Hepatocyte (in vitro differentiated cells): ENCODE results near the gene FAHD2B. TPM values are rescaled to one million over a fixed set of nuclear protein-coding genes. Genes with fewer than 3 reads are reported as not detected.
A peak's percentile ranks its signal among the peaks of the same experiment; 100 is the strongest.
"Not testable (repeated sequence)": the region's sequence is repeated elsewhere in the genome, so short reads cannot be mapped to it uniquely, and the experiment has no call there.

ENCODE experiments used
- DNase-seq: peaks from one replicate; pipeline ENCODE4 v3.0.0-alpha.2; 2016; ENCODE audit warnings: low spot score
- H2AFZ ChIP-seq: fragments of 200-600 bp; sonication (generic); 2 replicates; pipeline ENCODE4 v1.6.0; 2016; ENCODE audit warnings: antibody characterized with exemption, mild to moderate bottlenecking
- H3K27ac ChIP-seq: fragments of 200-600 bp; sonication (generic); 2 replicates; pipeline ENCODE4 v1.5.1; 2016; ENCODE audit warnings: mild to moderate bottlenecking
- H3K27me3 ChIP-seq: fragments of 200-600 bp; sonication (generic); 2 replicates; pipeline ENCODE4 v1.6.1; 2016
- H3K36me3 ChIP-seq: fragments of 200-600 bp; sonication (generic); replicated peaks from 2 replicates; pipeline ENCODE4 v1.5.1; 2016; ENCODE audit warnings: low read depth; ENCODE audit not compliant: insufficient read depth
- H3K4me1 ChIP-seq: fragments of 200-600 bp; sonication (generic); 2 replicates; pipeline ENCODE4 v1.5.1; 2016; ENCODE audit warnings: mild to moderate bottlenecking, moderate library complexity; ENCODE audit not compliant: insufficient read depth
- H3K4me2 ChIP-seq: fragments of 200-600 bp; sonication (generic); 2 replicates; pipeline ENCODE4 v1.6.0; 2016
- H3K4me3 ChIP-seq: fragments of 200-600 bp; sonication (generic); 2 replicates; pipeline ENCODE4 v1.5.1; 2016; ENCODE audit warnings: mild to moderate bottlenecking
- H3K79me2 ChIP-seq: fragments of 200-600 bp; sonication (generic); 2 replicates; pipeline ENCODE4 v1.6.0; 2017; ENCODE audit warnings: mild to moderate bottlenecking
- H3K9me2 ChIP-seq: fragments of 200-600 bp; sonication (generic); replicated peaks from 2 replicates; pipeline ENCODE4 v1.6.0; 2017; ENCODE audit warnings: mild to moderate bottlenecking; ENCODE audit not compliant: insufficient read depth
- H3K9me3 ChIP-seq: fragments of 200-600 bp; sonication (generic); 2 replicates; pipeline ENCODE4 v1.5.1; 2016; ENCODE audit warnings: low read depth, mild to moderate bottlenecking
- H4K20me1 ChIP-seq: fragments of 200-600 bp; sonication (generic); 2 replicates; pipeline ENCODE4 v1.6.0; 2016; ENCODE audit warnings: mild to moderate bottlenecking; ENCODE audit not compliant: insufficient read depth, poor library complexity, severe bottlenecking
- CTCF ChIP-seq: fragments of 200-600 bp; sonication (generic); IDR thresholded peaks from 2 replicates; pipeline ENCODE4 v1.5.1; 2016; ENCODE audit warnings: antibody characterized with exemption, mild to moderate bottlenecking; ENCODE audit not compliant: poor library complexity
- WGBS: methylation state at CpG from one replicate; pipeline ENCODE4 v1.1.6; 2016; ENCODE audit warnings: low lambda C conversion rate; ENCODE audit errors: missing lambda C conversion rate; 5-methylcytosine and 5-hydroxymethylcytosine counted together
- polyA plus RNA-seq: library from polyadenylated mRNA; unstranded; fragments of >200 nt; fragmentation: Nextera tagmentation; extraction: Ambion mirVana; gene quantifications from 2 replicates; pipeline ENCODE4 v1.2.1, GENCODE V29; 2016
- total RNA-seq: library from RNA; depleted of rRNA; stranded (reverse); fragments of >200 nt; gene quantifications from 2 replicates; pipeline ENCODE4 v1.2.3, GENCODE V29; 2014

The FAHD2B gene
- total RNA-seq = 9.3 and 15.2 TPM in 2 replicates
- 15.5 and 21.1 TPM in 2 replicates for polyA plus RNA-seq

- H3K36me3 ChIP-seq, H3K79me2 ChIP-seq, H3K9me2 ChIP-seq, H3K4me3 ChIP-seq, H3K27ac ChIP-seq, H4K20me1 ChIP-seq, H3K4me1 ChIP-seq, H3K9me3 ChIP-seq, H3K27me3 ChIP-seq: not testable (repeated sequence)
- Histone ChIP-seq H2AFZ (peak within 1 kb of the TSS; percentile 83), H3K4me2 (peak within 1 kb of the TSS; percentile 82)
- peak; percentile 90 for DNase-seq
- 4% methylated on average over 38 of the region's 48 CpGs for WGBS
These were observed at the start of gene FAHD2B for GRCh38 chr2:97094772-97095611. Gene FAHD2B (minus strand): TSS chr2:97094882. CDS start chr2:97091706, 3,176 bp downstream.

GRCh38 chr2:97144016-97144415 lies 49.3 kb upstream of the FAHD2B start:
- not testable (repeated sequence) for H3K9me2 ChIP-seq, DNase-seq, H3K4me3 ChIP-seq, H2AFZ ChIP-seq, H3K27ac ChIP-seq, H3K36me3 ChIP-seq, H4K20me1 ChIP-seq, H3K4me1 ChIP-seq, H3K79me2 ChIP-seq, H3K9me3 ChIP-seq, H3K4me2 ChIP-seq, H3K27me3 ChIP-seq
- WGBS = 73% methylated on average over 3 of the region's 3 CpGs

GRCh38 chr2:97129090-97129489 lies 34.4 kb upstream of the FAHD2B start:
- DNase-seq, H3K4me2 ChIP-seq, H3K9me2 ChIP-seq, H3K27ac ChIP-seq, H3K4me1 ChIP-seq, H3K4me3 ChIP-seq, H3K36me3 ChIP-seq, H2AFZ ChIP-seq, H3K27me3 ChIP-seq, H4K20me1 ChIP-seq, H3K9me3 ChIP-seq, H3K79me2 ChIP-seq: not testable (repeated sequence)
- 98% methylated on average over 2 of the region's 2 CpGs for WGBS

- H3K27ac ChIP-seq = peak overlapping the region; percentile 98
- H3K79me2 ChIP-seq, H3K9me3 ChIP-seq, H3K36me3 ChIP-seq, DNase-seq, H4K20me1 ChIP-seq, H3K4me1 ChIP-seq, H3K27me3 ChIP-seq, H3K9me2 ChIP-seq: not testable (repeated sequence)
- peak overlapping the region; percentile 76 for H2AFZ ChIP-seq
- H3K4me2 ChIP-seq = peak overlapping the region; percentile 99
- H3K4me3 ChIP-seq = peak overlapping the region; percentile 50
- WGBS = 0% methylated on average over 9 of the region's 18 CpGs
These were observed 19.2 kb upstream of the FAHD2B start for GRCh38 chr2:97113882-97114255.

GRCh38 chr2:97113050-97113881 lies 18.6 kb upstream of the FAHD2B start, which contains the start of gene ANKRD36:
Gene ANKRD36 (plus strand): TSS chr2:97113153. CDS start chr2:97113740, 587 bp downstream.
- not testable (repeated sequence) for H3K4me1 ChIP-seq, H3K9me3 ChIP-seq, H3K36me3 ChIP-seq, H3K9me2 ChIP-seq, H3K79me2 ChIP-seq, H4K20me1 ChIP-seq, H3K27me3 ChIP-seq
- TF ChIP-seq CTCF = peak; percentile 53
- 0% methylated on average over 47 of the region's 74 CpGs for WGBS
- H3K4me3 ChIP-seq = peak within 1 kb of the TSS; percentile 98
- H3K27ac ChIP-seq = peak within 1 kb of the TSS; percentile 98
- H2AFZ ChIP-seq = peak within 1 kb of the TSS; percentile 95
- peak within 1 kb of the TSS; percentile 99 for H3K4me2 ChIP-seq
- peak; percentile 88 for DNase-seq

- not testable (repeated sequence) for H4K20me1 ChIP-seq, H3K79me2 ChIP-seq, H3K27me3 ChIP-seq, H3K36me3 ChIP-seq, H3K9me2 ChIP-seq, H3K9me3 ChIP-seq, H3K4me1 ChIP-seq
- peak; percentile 26 for DNase-seq
- H3K27ac ChIP-seq = peak overlapping the region; percentile 98
- H3K4me2 ChIP-seq = peak overlapping the region; percentile 99
- peak overlapping the region; percentile 95 for H2AFZ ChIP-seq
- H3K4me3 ChIP-seq = peak overlapping the region; percentile 98
- under 1% methylated on average over 32 of the region's 44 CpGs for WGBS
These were observed 17.8 kb upstream of the FAHD2B start for GRCh38 chr2:97112320-97113049.

- not testable (repeated sequence) for DNase-seq, H3K4me3 ChIP-seq, H3K9me2 ChIP-seq, H3K4me2 ChIP-seq, H4K20me1 ChIP-seq, H3K4me1 ChIP-seq, H3K79me2 ChIP-seq, H3K36me3 ChIP-seq, H3K27me3 ChIP-seq, H3K9me3 ChIP-seq, H3K27ac ChIP-seq, H2AFZ ChIP-seq
- 88% methylated on average over 9 of the region's 9 CpGs for WGBS
These were observed 16.6 kb upstream of the FAHD2B start for GRCh38 chr2:97111246-97111645.
